ENCODE measurements around the gene SMIM41.

GRCh38 chr12:52054231-52054832 is 25.2 kb upstream of the SMIM41 start:
- TF ChIP-seq CTCF (IDR thresholded peaks at IDR 0.05; ENCODE audit: poor library complexity, severe bottlenecking) (no peak), EZH2 (IDR thresholded peaks at IDR 0.05; ENCODE audit: borderline replicate concordance, insufficient read depth, low read length, poor library complexity, severe bottlenecking) (no peak)
